Ishikawa (cell line): ENCODE data around the gene BSDC1.

Experiments
- CEBPB ChIP-seq: IDR thresholded peaks from 2 replicates; pipeline ENCODE4 v1.6.1; 2012
- CREB1 ChIP-seq: IDR thresholded peaks from 2 replicates; pipeline ENCODE4 v1.6.1; 2012; ENCODE audit warnings: low read depth
- EGR1 ChIP-seq: IDR thresholded peaks from 2 replicates; pipeline ENCODE4 v1.6.1; 2012
- EP300 ChIP-seq: IDR thresholded peaks from 2 replicates; pipeline ENCODE4 v1.6.1; 2012; ENCODE audit warnings: borderline replicate concordance
- FOXM1 ChIP-seq: IDR thresholded peaks from 2 replicates; pipeline ENCODE4 v1.6.1; 2012; ENCODE audit warnings: low read depth, borderline replicate concordance
- MAX ChIP-seq: IDR thresholded peaks from 2 replicates; pipeline ENCODE4 v1.6.1; 2012
- NFIC ChIP-seq: IDR thresholded peaks from 2 replicates; pipeline ENCODE4 v1.6.1; 2012
- RAD21 ChIP-seq: IDR thresholded peaks from 2 replicates; pipeline ENCODE4 v1.6.1; 2012; ENCODE audit warnings: low read depth
- REST ChIP-seq: IDR thresholded peaks from 2 replicates; pipeline ENCODE4 v1.6.1; 2012; ENCODE audit warnings: low read depth, mild to moderate bottlenecking
- TAF1 ChIP-seq: IDR thresholded peaks from 2 replicates; pipeline ENCODE4 v1.6.1; 2012; ENCODE audit warnings: low read depth, mild to moderate bottlenecking
- TCF12 ChIP-seq: IDR thresholded peaks from 2 replicates; pipeline ENCODE4 v1.6.1; 2012; ENCODE audit warnings: low read depth
- TEAD4 ChIP-seq: IDR thresholded peaks from 2 replicates; pipeline ENCODE4 v1.6.1; 2012
- USF1 ChIP-seq: IDR thresholded peaks from 2 replicates; pipeline ENCODE4 v1.6.1; 2012
- YY1 ChIP-seq: IDR thresholded peaks from 2 replicates; pipeline ENCODE4 v1.6.1; 2012; ENCODE audit warnings: low read depth
- ZBTB7A ChIP-seq: IDR thresholded peaks from 2 replicates; pipeline ENCODE4 v1.6.1; 2012; ENCODE audit warnings: low read depth

The BSDC1 gene

GRCh38 chr1:32352831-32353383 lies 41.3 kb downstream of the BSDC1 start:
- TF ChIP-seq FOXM1 (no peak), REST (no peak), TAF1 (no peak), MAX (no peak), USF1 (no peak), EP300 (no peak), NFIC (no peak), TCF12 (no peak), YY1 (no peak), ZBTB7A (no peak), EGR1 (no peak), CEBPB (no peak), CREB1 (no peak), RAD21 (no peak), TEAD4 (no peak)

GRCh38 chr1:32352239-32352745 lies 41.9 kb downstream of the BSDC1 start:
- TF ChIP-seq YY1 = no peak
- no peak for TF ChIP-seq EGR1
- TF ChIP-seq REST = no peak

GRCh38 chr1:32351399-32352238 lies 42.6 kb downstream of the BSDC1 start:
- TF ChIP-seq EGR1 = no peak
- TF ChIP-seq REST = no peak
- TF ChIP-seq TCF12 = no peak
- no peak for TF ChIP-seq EP300
- TF ChIP-seq TEAD4 = no peak
- no peak for TF ChIP-seq TAF1
- no peak for TF ChIP-seq FOXM1
- no peak for TF ChIP-seq CEBPB
- TF ChIP-seq YY1 = no peak
- peak; percentile 49; the same call in 1 of the 2 replicates for TF ChIP-seq MAX
- TF ChIP-seq RAD21 = no peak
- 0 out of 2 replicates have a peak, but pooled peaks have one; percentile 50 for TF ChIP-seq ZBTB7A
- no peak for TF ChIP-seq CREB1
- TF ChIP-seq USF1 = peak; percentile 83
- no peak for TF ChIP-seq NFIC

- no peak for TF ChIP-seq CEBPB
- TF ChIP-seq MAX = peak; percentile 100
- peak; percentile 10; the same call in 1 of the 2 replicates for TF ChIP-seq TEAD4
- TF ChIP-seq EGR1 = no peak
- no peak for TF ChIP-seq EP300
- TF ChIP-seq USF1 = peak; percentile 47; the same call in 1 of the 2 replicates
- no peak for TF ChIP-seq RAD21
- peak; percentile 74; the same call in 1 of the 2 replicates for TF ChIP-seq TCF12
- no peak for TF ChIP-seq NFIC
- no peak for TF ChIP-seq YY1
These were observed 43.3 kb downstream of the BSDC1 start for GRCh38 chr1:32350785-32351398.
